AML-193 (cell line): ENCODE results near the gene DEK.
A peak's percentile ranks its signal among the peaks of the same experiment; 100 is the strongest.
"Not testable (repeated sequence)": the region's sequence is repeated elsewhere in the genome, so short reads cannot be mapped to it uniquely, and the experiment has no call there.

ENCODE experiments used
- DNase-seq, 2 experiments: peaks; one replicate each; lab custom pipeline; 2025; lab: John Stamatoyannopoulos, UW

Gene DEK

GRCh38 chr6:18240230-18240629 lies 24.1 kb downstream of the DEK start:
- no peak for DNase-seq

- DNase-seq = no peak
Observed at GRCh38 chr6:18237167-18237566, 27.2 kb downstream of the DEK start.

- no peak for DNase-seq
Observed at GRCh38 chr6:18235524-18235923, 28.8 kb downstream of the DEK start.

- no peak for DNase-seq
Observed at GRCh38 chr6:18234564-18234963, 29.8 kb downstream of the DEK start.

- DNase-seq = not testable (repeated sequence)
Observed at GRCh38 chr6:18233770-18234169, 30.6 kb downstream of the DEK start.

- DNase-seq = not testable (repeated sequence)
Observed at GRCh38 chr6:18231856-18232255, 32.5 kb downstream of the DEK start.

- DNase-seq = not testable (repeated sequence)
Observed at GRCh38 chr6:18228590-18228989, 35.7 kb downstream of the DEK start.

GRCh38 chr6:18227166-18227565 lies 37.2 kb downstream of the DEK start:
- DNase-seq = not testable (repeated sequence)

- DNase-seq = not testable (repeated sequence)
Observed at GRCh38 chr6:18226451-18227105, 37.8 kb downstream of the DEK start.

- no peak for DNase-seq
Observed at GRCh38 chr6:18221288-18221615, 43.1 kb downstream of the DEK start.

- no peak for DNase-seq
Observed at GRCh38 chr6:18219591-18219990, 44.7 kb downstream of the DEK start.

GRCh38 chr6:18218233-18218632 lies 46.1 kb downstream of the DEK start:
- DNase-seq = no peak

GRCh38 chr6:18216411-18216810 lies 47.9 kb downstream of the DEK start:
- DNase-seq = no peak

GRCh38 chr6:18215436-18215835 lies 48.9 kb downstream of the DEK start:
- DNase-seq = peak; percentile 71 to 85

- no peak for DNase-seq
Observed at GRCh38 chr6:18214003-18214402, 50.3 kb downstream of the DEK start.

- DNase-seq = no peak
Observed at GRCh38 chr6:18213439-18213838, 50.9 kb downstream of the DEK start.

- no peak for DNase-seq
Observed at GRCh38 chr6:18212231-18212630, 52.1 kb downstream of the DEK start.

GRCh38 chr6:18211338-18211737 lies 53.0 kb downstream of the DEK start:
- DNase-seq = no peak

- no peak for DNase-seq
Observed at GRCh38 chr6:18210707-18211106, 53.6 kb downstream of the DEK start.

GRCh38 chr6:18209539-18210197 lies 54.7 kb downstream of the DEK start:
- no peak for DNase-seq

- not testable (repeated sequence) for DNase-seq
Observed at GRCh38 chr6:18208778-18209177, 55.6 kb downstream of the DEK start.

- no peak for DNase-seq
Observed at GRCh38 chr6:18207949-18208348, 56.4 kb downstream of the DEK start.

GRCh38 chr6:18207438-18207837 lies 56.9 kb downstream of the DEK start:
- no peak for DNase-seq

- no peak for DNase-seq
Observed at GRCh38 chr6:18206591-18206990, 57.7 kb downstream of the DEK start.
